ENCODE data around the gene OR14A16.

The OR14A16 gene

DNA sequence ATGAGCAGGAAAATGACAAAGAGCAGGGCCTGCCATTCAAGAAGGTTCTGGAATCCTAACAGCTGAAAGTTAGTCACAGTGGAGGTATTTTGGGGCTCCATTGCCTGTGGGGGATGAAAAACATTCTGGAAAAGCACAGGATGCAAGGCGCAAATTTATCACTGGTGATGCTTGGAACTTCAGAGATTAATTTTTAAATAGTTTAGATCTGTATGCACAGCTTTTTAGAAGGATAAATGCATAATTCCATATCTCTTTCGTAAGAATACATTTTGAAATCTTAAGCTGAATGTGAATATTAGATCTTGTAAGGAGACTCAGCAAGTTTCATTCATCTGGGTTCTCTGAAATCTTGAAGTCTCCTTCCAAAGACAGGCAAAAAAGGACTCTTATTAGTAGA is 17.9 kb upstream of the OR14A16 start, which contains the start of gene OR11L1:
Gene OR11L1, minus strand, starts transcription at position 101 of the 400 bp plus-strand sequence. Its CDS starts 0 bp downstream, at position 101.
- no peak for ATAC-seq (replicated peaks)
- no peak for DNase-seq
- no peak within 1 kb of the TSS for H3K27ac Mint-ChIP-seq
- peaks cover 3 to 10% of the 10 kb centered on the region in 2 donors for H3K9me3 Mint-ChIP-seq
- H3K36me3 Mint-ChIP-seq (ENCODE audit: insufficient read depth) = no peaks in the 10 kb centered on the region
- H3K4me3 Mint-ChIP-seq = no peak within 1 kb of the TSS
- no peaks in the 10 kb centered on the region for H3K4me1 Mint-ChIP-seq (ENCODE audit: low read depth in 2 of 2)
- no peaks in the 10 kb centered on the region for H3K27me3 Mint-ChIP-seq

DNA sequence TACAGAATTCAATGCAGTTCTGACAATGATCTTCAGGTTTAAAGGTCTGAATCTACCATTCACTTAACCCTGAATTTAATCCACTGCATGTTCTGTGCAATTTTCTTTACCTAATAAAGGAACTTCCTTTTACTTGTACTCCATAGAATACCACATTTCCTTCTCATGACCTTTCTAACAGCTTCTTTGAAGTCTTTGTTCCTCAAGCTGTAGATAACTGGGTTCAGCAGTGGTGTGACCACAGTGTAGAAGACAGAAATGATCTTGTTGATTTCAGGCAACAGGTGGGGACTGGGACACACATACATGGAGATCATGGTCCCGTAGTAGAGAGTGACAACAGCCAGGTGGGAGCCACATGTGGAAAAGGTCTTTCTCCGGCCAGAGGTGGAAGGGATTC is 16.9 kb upstream of the OR14A16 start:
- H3K4me3 Mint-ChIP-seq = no peak overlapping the region
- H3K27ac Mint-ChIP-seq = no peak overlapping the region
- ATAC-seq (replicated peaks) = no peak
- H3K9me3 Mint-ChIP-seq = peaks cover 5 to 10% of the 10 kb centered on the region in 2 donors
- H3K36me3 Mint-ChIP-seq (ENCODE audit: insufficient read depth) = no peaks in the 10 kb centered on the region
- H3K4me1 Mint-ChIP-seq (ENCODE audit: low read depth in 2 of 2) = no peaks in the 10 kb centered on the region
- no peak for DNase-seq
- H3K27me3 Mint-ChIP-seq = no peaks in the 10 kb centered on the region

DNA sequence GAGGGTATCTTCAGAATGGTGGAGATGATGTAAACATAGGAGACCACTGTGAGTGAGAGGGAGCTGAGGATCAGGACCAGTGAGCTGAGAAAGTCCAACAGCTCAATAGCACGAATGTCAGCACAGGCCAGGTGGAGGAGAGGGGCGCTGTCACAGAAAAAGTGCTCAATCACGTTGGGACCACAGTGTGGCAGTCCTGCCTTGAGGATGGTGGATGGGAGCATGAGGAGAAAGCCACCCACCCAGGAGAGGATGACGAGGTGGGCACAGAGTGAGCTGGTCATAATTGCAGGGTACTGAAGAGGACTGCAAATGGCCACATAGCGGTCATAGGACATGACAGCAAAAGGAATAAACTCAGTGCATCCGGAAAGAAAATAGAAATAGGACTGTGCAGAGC is 9.7 kb upstream of the OR14A16 start:
- ATAC-seq (replicated peaks) (no peak), DNase-seq (no peak)
- H3K36me3 Mint-ChIP-seq (ENCODE audit: insufficient read depth) = no peaks in the 10 kb centered on the region
- H3K4me1 Mint-ChIP-seq (ENCODE audit: low read depth in 2 of 2) = no peaks in the 10 kb centered on the region
- no peak overlapping the region for H3K27ac Mint-ChIP-seq
- no peak overlapping the region for H3K4me3 Mint-ChIP-seq
- no peaks in the 10 kb centered on the region for H3K27me3 Mint-ChIP-seq
- H3K9me3 Mint-ChIP-seq = peaks cover 0 to 2% of the 10 kb centered on the region in 2 donors

DNA sequence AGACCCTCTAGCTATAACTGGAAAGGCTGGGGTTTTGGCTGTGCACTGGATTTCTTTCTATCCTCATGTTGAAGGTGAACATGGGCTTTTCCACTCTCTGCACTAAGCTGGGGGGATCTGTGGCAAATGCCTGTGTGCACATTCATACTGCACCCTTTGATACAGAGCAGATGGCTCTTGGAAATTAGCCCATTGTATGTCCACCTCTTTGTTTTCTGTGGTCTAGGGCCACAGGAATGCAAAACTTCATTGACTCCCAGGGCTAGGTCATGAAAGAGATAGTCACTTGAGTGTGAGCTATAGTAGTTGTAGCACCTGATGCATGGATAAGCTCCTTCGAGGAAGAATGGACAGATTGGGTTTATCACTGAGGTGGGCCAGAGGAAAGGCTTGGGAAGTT is 5.7 kb upstream of the OR14A16 start:
- no peak for ATAC-seq (replicated peaks)
- H3K9me3 Mint-ChIP-seq = peaks cover 0 to 2% of the 10 kb centered on the region in 2 donors
- H3K4me3 Mint-ChIP-seq = no peak overlapping the region

DNA sequence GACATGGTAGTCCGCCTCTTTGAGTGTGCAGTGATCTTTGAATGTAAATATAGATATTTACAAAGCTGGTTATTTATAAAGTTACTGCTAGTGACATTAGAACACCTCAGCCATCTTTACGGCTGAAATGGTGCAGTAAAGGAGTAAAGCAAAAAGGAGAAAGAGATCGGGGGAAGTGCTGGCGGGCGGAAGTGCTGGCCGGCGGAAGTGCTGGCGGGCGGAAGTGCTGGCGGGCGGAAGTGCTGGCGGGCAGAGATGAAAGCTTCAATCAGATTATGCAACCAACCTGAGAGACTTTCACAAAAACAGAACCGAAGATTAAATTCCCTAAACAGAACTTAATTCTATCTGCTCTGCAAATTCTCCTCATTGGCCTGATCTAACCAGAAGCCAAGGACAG is 1.4 kb upstream of the OR14A16 start:
- Mint-ChIP-seq H3K4me1 (ENCODE audit: low read depth in 2 of 2) (no peaks in the 10 kb centered on the region), H3K27ac (no peak overlapping the region), H3K36me3 (ENCODE audit: insufficient read depth) (no peaks in the 10 kb centered on the region), H3K4me3 (no peak overlapping the region), H3K27me3 (no peaks in the 10 kb centered on the region), H3K9me3 (peaks cover 0 to 2% of the 10 kb centered on the region in 2 donors)
- no peak for DNase-seq
- ATAC-seq (replicated peaks) = no peak

More for the DNA sequence above, 5.7 kb upstream of the OR14A16 start:
- Mint-ChIP-seq H3K4me1 (ENCODE audit: low read depth in 2 of 2) (no peaks in the 10 kb centered on the region), H3K27me3 (no peaks in the 10 kb centered on the region), H3K36me3 (ENCODE audit: insufficient read depth) (no peaks in the 10 kb centered on the region), H3K27ac (no peak overlapping the region)
- no peak for DNase-seq

DNA sequence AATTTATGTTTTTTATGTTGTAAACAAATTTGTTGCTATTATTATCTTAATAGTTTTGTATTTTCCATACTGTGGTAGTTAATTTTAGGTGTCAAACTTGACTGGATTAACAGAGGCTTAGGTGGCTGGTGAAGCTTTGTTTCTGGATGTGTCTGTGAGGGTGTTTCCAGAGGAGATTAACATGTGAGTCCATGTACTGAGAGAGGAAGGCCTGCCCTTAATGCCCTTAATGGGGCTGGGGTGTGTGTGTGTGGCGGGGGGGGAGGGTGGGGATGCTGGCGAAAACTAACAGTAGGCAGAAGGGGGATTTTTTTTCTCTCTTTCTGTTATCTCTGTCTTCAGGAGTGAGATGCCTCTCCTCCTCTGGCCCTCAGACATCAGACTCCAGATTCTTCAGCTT is 1.9 kb downstream of the OR14A16 start:
- H3K27ac Mint-ChIP-seq = no peak overlapping the region
- H3K27me3 Mint-ChIP-seq = no peaks in the 10 kb centered on the region
- DNase-seq = no peak
- H3K4me1 Mint-ChIP-seq (ENCODE audit: low read depth in 2 of 2) = no peaks in the 10 kb centered on the region
- no peak for ATAC-seq (replicated peaks)
- H3K9me3 Mint-ChIP-seq = no peaks in the 10 kb centered on the region
- no peaks in the 10 kb centered on the region for H3K36me3 Mint-ChIP-seq (ENCODE audit: insufficient read depth)
- no peak overlapping the region for H3K4me3 Mint-ChIP-seq

DNA sequence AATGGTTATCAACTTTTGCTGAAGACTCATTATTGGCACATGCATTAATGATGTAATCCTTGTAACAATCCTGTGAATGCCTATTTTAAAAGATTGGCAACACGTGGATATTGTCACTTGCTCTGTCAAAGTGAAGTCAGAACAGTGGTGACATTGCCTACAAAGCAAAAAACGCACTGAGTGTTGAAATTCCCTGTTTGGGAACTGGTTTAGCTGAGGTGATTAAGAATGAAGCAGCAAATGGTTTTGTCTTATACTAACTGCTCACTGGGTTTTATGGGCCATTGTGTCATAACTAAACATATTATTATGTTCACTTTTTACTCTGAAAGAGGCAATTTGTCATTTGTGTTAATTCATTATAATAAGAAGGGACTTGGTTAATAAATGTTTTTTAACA is 11.3 kb downstream of the OR14A16 start:
- ATAC-seq (replicated peaks) = no peak
- Mint-ChIP-seq H3K36me3 (ENCODE audit: insufficient read depth) (no peaks in the 10 kb centered on the region), H3K4me1 (ENCODE audit: low read depth in 2 of 2) (no peaks in the 10 kb centered on the region), H3K27ac (no peak overlapping the region), H3K27me3 (no peaks in the 10 kb centered on the region), H3K9me3 (peaks cover 3 to 6% of the 10 kb centered on the region in 2 donors), H3K4me3 (no peak overlapping the region)
- DNase-seq = no peak

DNA sequence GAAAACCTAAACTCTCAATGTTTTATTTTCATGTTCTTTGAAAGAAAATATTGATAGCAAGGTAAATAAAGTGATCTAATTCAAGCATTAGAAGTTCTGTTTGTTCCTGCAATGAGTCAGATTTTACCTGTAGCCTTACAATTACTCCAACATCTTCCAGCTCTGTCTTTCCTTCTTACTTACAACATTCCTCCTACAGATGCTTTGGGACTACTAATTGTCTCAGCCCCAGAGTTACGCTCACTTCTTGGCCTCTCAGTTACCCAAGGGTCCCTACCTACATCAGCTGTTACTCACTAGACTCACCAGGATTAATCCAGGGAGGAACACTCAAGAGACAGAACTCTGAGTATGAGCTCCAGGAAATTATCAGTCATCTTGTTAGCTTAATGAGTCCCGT is 26.4 kb downstream of the OR14A16 start:
- Mint-ChIP-seq H3K36me3 (ENCODE audit: insufficient read depth) (no peaks in the 10 kb centered on the region), H3K4me1 (ENCODE audit: low read depth in 2 of 2) (no peaks in the 10 kb centered on the region), H3K27me3 (no peaks in the 10 kb centered on the region), H3K27ac (no peak overlapping the region), H3K4me3 (no peak overlapping the region), H3K9me3 (peaks cover 0 to 4% of the 10 kb centered on the region in 2 donors)
- DNase-seq (no peak), ATAC-seq (replicated peaks) (no peak)

DNA sequence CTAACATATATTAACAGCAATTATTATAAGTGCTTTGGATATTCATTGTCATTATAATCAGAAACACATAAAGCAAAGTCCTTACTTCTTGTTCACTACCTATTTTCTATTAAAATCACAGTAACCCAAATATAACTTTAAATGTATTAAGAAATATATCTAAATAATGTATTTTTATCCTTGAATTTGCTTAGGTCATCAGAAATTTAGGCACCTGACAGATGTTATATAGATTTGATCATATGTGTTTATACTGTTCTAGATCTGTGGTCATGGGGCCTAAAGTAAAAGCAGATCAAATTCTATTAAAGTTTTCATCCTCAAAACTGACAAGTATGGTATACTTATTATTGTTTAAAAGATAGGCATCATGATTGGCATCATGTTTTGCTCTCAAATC is 54.3 kb downstream of the OR14A16 start:
- no peak for ATAC-seq (replicated peaks)
- Mint-ChIP-seq H3K36me3 (ENCODE audit: insufficient read depth) (no peaks in the 10 kb centered on the region), H3K4me3 (no peak overlapping the region), H3K27me3 (no peaks in the 10 kb centered on the region), H3K27ac (no peak overlapping the region), H3K9me3 (no peaks in the 10 kb centered on the region), H3K4me1 (ENCODE audit: low read depth in 2 of 2) (no peaks in the 10 kb centered on the region)
- no peak for DNase-seq

All from effector memory CD8-positive, alpha-beta T cell (primary cell).